Hepatic stellate cell (primary cell): ENCODE measurements around the gene PPRC1.

Experiments
- DNase-seq: peaks from one replicate; pipeline ENCODE4 v3.0.0; 2011; ENCODE audit warnings: low spot score

The PPRC1 gene

DNA sequence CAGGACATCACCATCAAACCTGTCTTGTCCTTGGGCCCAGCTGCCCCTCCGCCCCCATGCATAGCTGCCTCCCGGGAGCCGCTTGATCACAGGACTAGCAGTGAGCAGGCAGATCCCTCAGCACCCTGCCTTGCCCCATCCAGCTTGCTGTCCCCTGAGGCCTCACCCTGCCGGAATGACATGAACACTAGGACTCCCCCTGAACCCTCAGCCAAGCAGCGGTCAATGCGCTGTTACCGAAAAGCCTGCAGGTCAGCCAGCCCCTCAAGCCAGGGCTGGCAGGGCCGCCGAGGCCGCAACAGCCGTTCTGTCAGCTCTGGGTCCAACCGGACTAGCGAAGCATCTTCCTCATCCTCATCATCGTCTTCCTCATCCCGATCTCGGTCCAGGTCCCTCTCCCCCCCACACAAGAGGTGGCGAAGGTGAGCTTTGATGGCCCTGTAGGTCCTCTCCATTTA lies 14.2 kb downstream of the PPRC1 start:
- no peak for DNase-seq

DNA sequence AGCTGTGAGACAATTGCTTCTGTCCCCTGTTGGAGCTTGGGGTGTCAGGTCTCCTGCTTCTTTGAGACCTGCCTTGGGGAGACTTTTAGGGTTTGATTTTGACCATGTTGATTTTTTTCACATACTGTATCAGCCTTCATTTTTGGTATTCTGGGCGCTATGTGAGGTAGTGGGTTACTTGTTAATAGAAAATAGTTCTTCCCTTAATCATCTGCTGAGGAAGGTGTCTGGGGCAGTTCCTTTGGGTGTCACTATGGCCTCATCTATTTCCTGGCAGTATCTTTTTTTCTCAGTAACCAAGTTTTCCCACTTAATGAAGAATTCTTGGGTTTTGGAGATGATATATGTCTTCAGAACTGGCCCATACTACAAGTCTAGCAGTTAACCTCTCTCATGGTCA lies 14.7 kb downstream of the PPRC1 start:
- no peak for DNase-seq

GRCh38 chr10:102148275-102148674 lies 15.4 kb downstream of the PPRC1 start:
- DNase-seq: no peak

DNA sequence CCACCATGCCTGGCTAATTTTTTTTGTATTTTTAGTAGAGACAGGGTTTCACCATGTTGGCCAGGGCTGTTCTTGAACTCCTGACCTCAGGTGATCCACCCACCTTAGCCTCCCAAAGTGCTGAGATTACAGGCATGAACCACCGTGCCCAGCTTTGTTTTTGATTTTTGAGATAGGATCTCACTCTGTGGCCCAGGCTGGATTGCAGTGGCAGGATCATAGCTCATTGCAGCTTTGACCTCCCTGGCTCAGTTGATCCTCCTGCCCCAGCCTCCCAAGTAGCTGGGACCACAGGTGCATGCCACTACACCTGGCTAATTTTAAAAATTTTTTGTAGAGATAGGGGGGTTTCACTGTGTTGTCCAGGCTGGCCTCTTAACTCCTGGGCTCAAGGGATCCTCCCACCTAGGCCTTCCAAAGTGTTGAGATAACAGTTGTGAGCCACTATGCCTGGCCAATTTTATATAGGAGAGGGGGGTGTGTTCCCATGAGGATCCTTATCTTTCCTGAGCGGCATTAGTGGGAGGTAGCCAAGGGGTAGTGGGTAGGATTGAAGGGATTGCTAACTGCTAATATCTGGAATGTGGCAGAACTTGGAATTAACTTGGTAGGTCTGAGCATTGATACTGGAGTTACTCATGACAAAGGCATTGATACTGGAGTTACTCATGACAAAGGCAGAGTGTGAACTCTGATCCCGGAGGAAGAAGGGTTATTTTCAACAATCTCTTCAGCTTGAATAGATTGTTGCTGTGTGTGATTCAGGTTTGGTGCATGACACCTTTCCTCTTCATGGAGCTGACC lies 18.3 kb downstream of the PPRC1 start:
- peak; percentile 66 for DNase-seq

GRCh38 chr10:102151774-102152544 lies 19.1 kb downstream of the PPRC1 start, which contains the start of gene NOLC1:
TSS of gene NOLC1 (plus strand) at chr10:102152389. CDS start at chr10:102152411, 22 bp downstream.
- peak; percentile 95 for DNase-seq

DNA sequence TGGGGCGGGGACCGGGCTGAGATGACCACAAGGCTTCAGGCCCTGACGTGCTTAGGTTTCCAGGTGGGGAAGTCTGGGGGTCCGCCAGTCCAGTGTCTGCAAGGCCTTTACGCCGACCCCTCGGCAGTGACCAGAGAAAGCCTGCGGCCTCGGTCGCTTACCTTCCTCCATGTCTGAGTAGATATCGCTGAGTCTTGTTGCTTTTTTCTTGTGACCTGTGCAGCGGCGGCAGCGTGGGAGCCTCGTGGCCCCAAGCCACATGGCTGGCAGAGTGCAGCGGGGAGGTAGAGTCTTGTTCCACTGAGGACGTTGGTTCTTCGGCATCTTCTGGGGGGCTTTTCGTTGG lies 19.7 kb downstream of the PPRC1 start:
- DNase-seq: no peak

DNA sequence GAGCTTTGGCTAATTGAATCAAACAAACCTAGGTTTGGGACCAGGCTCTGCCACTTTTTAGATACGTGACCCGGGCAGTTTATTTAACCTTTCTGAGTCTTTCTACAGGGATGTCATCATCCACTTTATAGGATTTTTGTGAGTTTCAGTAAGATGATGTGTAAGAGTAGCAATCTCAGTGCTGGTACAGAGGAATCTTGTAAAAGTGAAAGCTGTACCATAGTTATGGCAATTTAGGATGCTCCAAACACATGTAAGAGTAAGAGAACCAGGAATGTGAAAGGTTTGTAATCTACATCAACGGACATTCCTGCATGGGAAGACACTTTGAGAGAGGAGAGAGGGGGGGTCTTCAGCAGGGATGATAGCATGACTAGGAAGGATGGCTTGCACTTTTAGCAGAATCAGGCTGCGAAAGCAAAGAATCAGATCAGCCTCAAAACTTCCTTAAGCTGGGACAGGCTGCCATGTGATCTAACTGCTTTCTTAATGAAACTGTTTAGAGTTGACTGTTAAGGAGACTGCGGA lies 20.3 kb downstream of the PPRC1 start:
- no peak for DNase-seq

DNA sequence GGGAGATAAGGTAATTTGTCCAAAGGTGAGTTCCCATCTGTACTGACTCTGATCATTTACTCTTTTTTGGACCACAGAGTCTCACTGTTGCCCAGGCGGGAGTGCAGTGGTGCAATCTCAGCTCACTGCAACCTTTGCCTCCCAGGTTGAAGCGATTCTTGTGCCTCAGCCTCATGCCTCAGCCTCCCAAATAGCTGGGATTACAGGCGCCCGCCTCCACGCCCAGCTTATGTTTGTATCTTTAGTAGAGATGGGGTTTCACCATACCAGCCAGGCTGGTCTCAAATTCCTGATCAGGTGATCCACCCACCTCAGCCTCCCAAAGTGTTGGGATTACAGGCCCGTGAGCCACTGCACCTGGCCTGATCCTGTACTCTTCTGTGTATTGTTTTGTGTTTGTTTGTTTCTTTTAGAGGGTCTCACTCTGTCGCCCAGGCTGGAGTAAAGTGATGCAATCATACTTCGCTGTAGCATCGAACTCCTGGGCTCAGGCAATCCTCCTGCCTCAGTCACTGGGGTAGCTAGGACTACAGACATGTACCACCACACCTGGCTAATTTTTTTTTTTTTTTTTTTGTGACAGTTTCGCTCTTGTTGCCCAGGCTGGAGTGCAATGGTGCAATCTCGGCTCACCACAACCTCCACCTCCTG lies 21.8 kb downstream of the PPRC1 start:
- DNase-seq: no peak

- no peak for DNase-seq
These were observed 24.4 kb downstream of the PPRC1 start for GRCh38 chr10:102157224-102157623.

GRCh38 chr10:102159051-102159597 lies 26.3 kb downstream of the PPRC1 start:
- DNase-seq: no peak

DNA sequence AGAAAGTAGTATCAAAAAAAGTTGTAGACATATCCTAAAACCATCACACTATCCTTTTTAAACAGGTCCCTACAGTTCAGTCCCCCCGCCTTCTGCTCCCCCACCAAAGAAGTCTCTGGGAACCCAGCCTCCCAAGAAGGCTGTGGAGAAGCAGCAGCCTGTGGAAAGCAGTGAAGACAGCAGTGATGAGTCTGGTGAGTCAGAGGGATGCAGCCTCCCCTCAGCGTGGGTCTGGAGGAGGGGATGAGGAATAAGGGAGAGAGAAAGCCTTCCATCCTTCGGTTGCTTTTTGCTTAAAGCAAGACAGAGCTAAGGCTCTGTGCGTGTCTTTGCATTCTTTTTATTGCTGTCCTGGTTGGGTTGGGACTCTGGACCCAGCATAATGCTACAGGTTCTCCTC lies 27.0 kb downstream of the PPRC1 start:
- DNase-seq: no peak

DNA sequence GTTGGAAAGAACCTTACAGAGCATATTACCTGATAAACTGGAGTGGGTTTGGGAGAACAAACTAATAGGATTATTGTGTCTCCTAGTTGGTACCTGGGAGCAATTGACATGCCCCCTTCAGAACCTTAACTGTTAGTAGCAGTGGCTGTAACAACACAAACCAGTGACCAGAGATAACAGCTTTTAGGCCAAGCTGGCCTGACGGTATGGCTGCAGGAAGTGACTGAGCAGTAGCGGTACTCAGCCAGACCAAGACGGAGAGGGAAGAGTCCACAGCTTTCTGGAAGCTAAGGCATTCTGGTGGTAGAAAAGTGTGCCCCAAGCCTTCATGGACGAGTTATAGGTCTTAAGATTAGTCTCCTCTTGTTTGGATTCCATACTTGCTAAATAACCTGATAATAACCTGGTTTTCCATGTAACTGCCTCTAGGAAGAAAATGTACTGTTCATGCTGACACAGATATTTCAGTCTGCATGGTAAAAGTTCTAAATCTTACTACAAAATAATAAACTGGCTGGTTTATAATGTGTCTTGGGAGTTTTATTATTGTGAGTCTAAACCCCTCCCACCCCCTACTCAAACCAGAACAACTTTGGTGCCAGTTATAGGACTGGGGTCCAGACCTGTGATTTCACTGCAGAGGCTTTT lies 30.6 kb downstream of the PPRC1 start:
- no peak for DNase-seq

- DNase-seq: no peak
These were observed 35.0 kb downstream of the PPRC1 start for GRCh38 chr10:102167861-102168260.

GRCh38 chr10:102170602-102171001 lies 37.8 kb downstream of the PPRC1 start:
- DNase-seq: no peak

DNA sequence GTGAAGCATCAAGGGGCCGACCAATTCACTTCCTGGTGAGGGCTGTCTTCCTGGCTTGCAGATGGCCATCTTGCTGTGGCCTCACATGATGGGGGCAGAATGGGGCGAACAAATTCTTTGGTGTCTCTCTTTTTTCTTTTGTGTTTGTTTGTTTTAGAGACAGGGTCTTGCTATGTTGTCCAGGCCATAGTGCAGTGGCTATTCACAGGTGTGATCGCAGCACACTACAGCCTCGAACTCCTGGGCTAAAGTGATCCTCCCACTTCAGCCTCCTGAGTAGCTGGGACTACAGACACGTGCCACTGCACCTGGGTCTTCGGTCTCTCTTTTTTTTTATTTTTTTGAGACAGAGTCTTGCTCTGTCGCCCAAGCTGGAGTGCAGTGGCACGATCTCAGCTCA lies 39.4 kb downstream of the PPRC1 start:
- DNase-seq: no peak

- DNase-seq: peak; percentile 67
These were observed 42.6 kb downstream of the PPRC1 start for GRCh38 chr10:102175415-102175814.

DNA sequence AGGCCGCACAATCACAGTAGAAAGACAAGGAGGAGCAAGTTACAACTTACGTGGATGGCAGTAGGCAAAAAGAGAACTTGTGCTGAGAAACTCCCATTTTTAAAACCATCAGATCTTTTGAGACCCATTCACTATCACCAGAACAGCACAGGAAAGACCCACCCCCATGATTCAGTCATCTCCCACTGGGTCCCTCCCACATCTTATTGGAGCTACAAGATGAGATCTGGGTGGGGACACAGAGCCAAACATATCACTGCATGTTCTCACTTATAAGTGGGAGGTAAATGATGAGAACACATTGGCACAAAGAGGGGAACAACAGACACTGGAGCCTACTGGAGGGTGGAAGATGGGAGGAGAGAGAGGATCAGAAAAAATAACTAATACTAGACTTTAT lies 51.8 kb downstream of the PPRC1 start:
- no peak for DNase-seq

GRCh38 chr10:102185272-102185671 lies 52.4 kb downstream of the PPRC1 start:
- no peak for DNase-seq

GRCh38 chr10:102185811-102186527 lies 53.1 kb downstream of the PPRC1 start:
- DNase-seq: no peak

GRCh38 chr10:102188298-102188940 lies 55.6 kb downstream of the PPRC1 start:
- DNase-seq: no peak
